ENCODE measurements around the gene UGT2A2. TPM values are rescaled to one million over a fixed set of nuclear protein-coding genes. Genes with fewer than 3 reads are reported as not detected.

The UGT2A2 gene
- total RNA-seq, 2 donors from 2014 or later, result not detected

GRCh38 chr4:69589884-69590283 lies 49.6 kb downstream of the UGT2A2 start:
- H3K4me1 ChIP-seq, result no peaks in the 10 kb centered on the region
- no peak for TF ChIP-seq CTCF (IDR thresholded peaks at IDR 0.05)
- no peak overlapping the region for H3K4me3 ChIP-seq
- no peaks in the 10 kb centered on the region for H3K36me3 ChIP-seq
- DNase-seq (ENCODE audit: low spot score), result no peak
- H3K9me3 ChIP-seq, result no peaks in the 10 kb centered on the region
- H3K27me3 ChIP-seq, result no peaks in the 10 kb centered on the region
- H3K27ac ChIP-seq, result no peak overlapping the region

GRCh38 chr4:69584135-69584534 lies 55.3 kb downstream of the UGT2A2 start:
- no peaks in the 10 kb centered on the region for H3K9me3 ChIP-seq
- H3K27ac ChIP-seq, result no peak overlapping the region
- no peaks in the 10 kb centered on the region for H3K36me3 ChIP-seq
- DNase-seq (ENCODE audit: low spot score), result no peak
- H3K4me1 ChIP-seq, result no peaks in the 10 kb centered on the region
- H3K4me3 ChIP-seq, result no peak overlapping the region
- no peaks in the 10 kb centered on the region for H3K27me3 ChIP-seq
- TF ChIP-seq CTCF (IDR thresholded peaks at IDR 0.05), result no peak

- Histone ChIP-seq H3K4me1 (no peaks in the 10 kb centered on the region), H3K9me3 (no peaks in the 10 kb centered on the region), H3K36me3 (no peaks in the 10 kb centered on the region), H3K4me3 (no peak overlapping the region), H3K27ac (no peak overlapping the region), H3K27me3 (no peaks in the 10 kb centered on the region)
- DNase-seq (ENCODE audit: low spot score), result no peak
- no peak for TF ChIP-seq CTCF (IDR thresholded peaks at IDR 0.05)
Observed at GRCh38 chr4:69583543-69583942, 55.9 kb downstream of the UGT2A2 start.

- no peak overlapping the region for H3K4me3 ChIP-seq
- H3K36me3 ChIP-seq, result no peaks in the 10 kb centered on the region
- DNase-seq (ENCODE audit: low spot score), result no peak
- H3K27ac ChIP-seq, result no peak overlapping the region
- no peaks in the 10 kb centered on the region for H3K9me3 ChIP-seq
- no peaks in the 10 kb centered on the region for H3K27me3 ChIP-seq
- no peak for TF ChIP-seq CTCF (IDR thresholded peaks at IDR 0.05)
- H3K4me1 ChIP-seq, result no peaks in the 10 kb centered on the region
Observed at GRCh38 chr4:69577245-69577644, 62.2 kb downstream of the UGT2A2 start.

- no peaks in the 10 kb centered on the region for H3K36me3 ChIP-seq
- no peak for DNase-seq (ENCODE audit: low spot score)
- no peaks in the 10 kb centered on the region for H3K9me3 ChIP-seq
- no peak overlapping the region for H3K4me3 ChIP-seq
- no peak overlapping the region for H3K27ac ChIP-seq
- H3K4me1 ChIP-seq, result no peaks in the 10 kb centered on the region
- H3K27me3 ChIP-seq, result no peaks in the 10 kb centered on the region
- no peak for TF ChIP-seq CTCF (IDR thresholded peaks at IDR 0.05)
Observed at GRCh38 chr4:69576251-69576877, 63.1 kb downstream of the UGT2A2 start.

GRCh38 chr4:69568787-69569186 lies 70.7 kb downstream of the UGT2A2 start:
- H3K4me3 ChIP-seq, result no peak overlapping the region
- H3K9me3 ChIP-seq, result no peaks in the 10 kb centered on the region
- H3K27ac ChIP-seq, result no peak overlapping the region
- no peaks in the 10 kb centered on the region for H3K36me3 ChIP-seq
- no peaks in the 10 kb centered on the region for H3K27me3 ChIP-seq
- DNase-seq (ENCODE audit: low spot score), result no peak
- no peaks in the 10 kb centered on the region for H3K4me1 ChIP-seq
- no peak for TF ChIP-seq CTCF (IDR thresholded peaks at IDR 0.05)

Data from right atrium auricular region (tissue), 2 donors.